ENCODE results near the gene CDH22.

CDH22 gene

GRCh38 chr20:46228670-46229069, 79.6 kb downstream of the CDH22 start:
- no peak for TF ChIP-seq JUND (IDR thresholded peaks at IDR 0.05; ENCODE audit: low read depth)
- no peak for DNase-seq (ENCODE audit: low read depth in 1 of 2, low spot score in 1 of 2)
- in situ Hi-C loops (cut with HindIII; ENCODE audit: low pct_unique_long_range_greater_than_20kb, low sequenced_read_pairs) = no loop called here

- DNase-seq (ENCODE audit: low read depth in 1 of 2, low spot score in 1 of 2) = no peak
- in situ Hi-C loops (cut with HindIII; ENCODE audit: low pct_unique_long_range_greater_than_20kb, low sequenced_read_pairs) = no loop called here
- no peak for TF ChIP-seq JUND (IDR thresholded peaks at IDR 0.05; ENCODE audit: low read depth)
Observed at GRCh38 chr20:46227272-46227767, 81.0 kb downstream of the CDH22 start.

GRCh38 chr20:46226602-46227001, 81.7 kb downstream of the CDH22 start:
- in situ Hi-C loops (cut with HindIII; ENCODE audit: low pct_unique_long_range_greater_than_20kb, low sequenced_read_pairs) = no loop called here
- TF ChIP-seq JUND (IDR thresholded peaks at IDR 0.05; ENCODE audit: low read depth) = no peak
- no peak for DNase-seq (ENCODE audit: low read depth in 1 of 2, low spot score in 1 of 2)

GRCh38 chr20:46222521-46223007, 85.7 kb downstream of the CDH22 start:
- no peak for TF ChIP-seq JUND (IDR thresholded peaks at IDR 0.05; ENCODE audit: low read depth)
- DNase-seq (ENCODE audit: low read depth in 1 of 2, low spot score in 1 of 2) = no peak
- in situ Hi-C loops (cut with HindIII; ENCODE audit: low pct_unique_long_range_greater_than_20kb, low sequenced_read_pairs) = no loop called here

- DNase-seq (ENCODE audit: low read depth in 1 of 2, low spot score in 1 of 2) = peak in 1 of 2 experiments; percentile 60
- in situ Hi-C loops (cut with HindIII; ENCODE audit: low pct_unique_long_range_greater_than_20kb, low sequenced_read_pairs) = no loop called here
- no peak for TF ChIP-seq JUND (IDR thresholded peaks at IDR 0.05; ENCODE audit: low read depth)
Observed at GRCh38 chr20:46221256-46221833, 87.0 kb downstream of the CDH22 start.

- TF ChIP-seq JUND (IDR thresholded peaks at IDR 0.05; ENCODE audit: low read depth) = no peak
- peak in 1 of 2 experiments; percentile 51 for DNase-seq (ENCODE audit: low read depth in 1 of 2, low spot score in 1 of 2)
- in situ Hi-C loops (cut with HindIII; ENCODE audit: low pct_unique_long_range_greater_than_20kb, low sequenced_read_pairs) = no loop called here
Observed at GRCh38 chr20:46220455-46221207, 87.7 kb downstream of the CDH22 start.

GRCh38 chr20:46219920-46220319, 88.4 kb downstream of the CDH22 start:
- DNase-seq (ENCODE audit: low read depth in 1 of 2, low spot score in 1 of 2) = no peak
- in situ Hi-C loops (cut with HindIII; ENCODE audit: low pct_unique_long_range_greater_than_20kb, low sequenced_read_pairs) = no loop called here
- TF ChIP-seq JUND (IDR thresholded peaks at IDR 0.05; ENCODE audit: low read depth) = no peak

GRCh38 chr20:46219190-46219589, 89.1 kb downstream of the CDH22 start:
- in situ Hi-C loops (cut with HindIII; ENCODE audit: low pct_unique_long_range_greater_than_20kb, low sequenced_read_pairs) = no loop called here
- TF ChIP-seq JUND (IDR thresholded peaks at IDR 0.05; ENCODE audit: low read depth) = no peak
- DNase-seq (ENCODE audit: low read depth in 1 of 2, low spot score in 1 of 2) = no peak

GRCh38 chr20:46218656-46219055, 89.6 kb downstream of the CDH22 start:
- TF ChIP-seq JUND (IDR thresholded peaks at IDR 0.05; ENCODE audit: low read depth) = no peak
- no peak for DNase-seq (ENCODE audit: low read depth in 1 of 2, low spot score in 1 of 2)
- in situ Hi-C loops (cut with HindIII; ENCODE audit: low pct_unique_long_range_greater_than_20kb, low sequenced_read_pairs) = no loop called here

GRCh38 chr20:46217583-46217982, 90.7 kb downstream of the CDH22 start:
- TF ChIP-seq JUND (IDR thresholded peaks at IDR 0.05; ENCODE audit: low read depth) = no peak
- DNase-seq (ENCODE audit: low read depth in 1 of 2, low spot score in 1 of 2) = no peak

GRCh38 chr20:46216770-46217464, 91.4 kb downstream of the CDH22 start:
- no peak for TF ChIP-seq JUND (IDR thresholded peaks at IDR 0.05; ENCODE audit: low read depth)
- in situ Hi-C loops (cut with HindIII; ENCODE audit: low pct_unique_long_range_greater_than_20kb, low sequenced_read_pairs) = no loop called here
- no peak for DNase-seq (ENCODE audit: low read depth in 1 of 2, low spot score in 1 of 2)

More at GRCh38 chr20:46217583-46217982, 90.7 kb downstream of the CDH22 start:
- in situ Hi-C loops (cut with HindIII; ENCODE audit: low pct_unique_long_range_greater_than_20kb, low sequenced_read_pairs) = no loop called here

GRCh38 chr20:46215913-46216707, 92.2 kb downstream of the CDH22 start:
- TF ChIP-seq JUND (IDR thresholded peaks at IDR 0.05; ENCODE audit: low read depth) = no peak
- in situ Hi-C loops (cut with HindIII; ENCODE audit: low pct_unique_long_range_greater_than_20kb, low sequenced_read_pairs) = no loop called here

More at GRCh38 chr20:46215913-46216707, 92.2 kb downstream of the CDH22 start:
- DNase-seq (ENCODE audit: low read depth in 1 of 2, low spot score in 1 of 2) = no peak

Measured in T47D (cell line).